GM21447 (cell line): ENCODE measurements around the gene CHCHD6.

Experiments
- ATAC-seq: cut with Tn5 transposase; IDR thresholded peaks from one replicate; pipeline ENCODE4 v1.9.1; 2021; ENCODE audit not compliant: unreplicated experiment

Gene CHCHD6

DNA sequence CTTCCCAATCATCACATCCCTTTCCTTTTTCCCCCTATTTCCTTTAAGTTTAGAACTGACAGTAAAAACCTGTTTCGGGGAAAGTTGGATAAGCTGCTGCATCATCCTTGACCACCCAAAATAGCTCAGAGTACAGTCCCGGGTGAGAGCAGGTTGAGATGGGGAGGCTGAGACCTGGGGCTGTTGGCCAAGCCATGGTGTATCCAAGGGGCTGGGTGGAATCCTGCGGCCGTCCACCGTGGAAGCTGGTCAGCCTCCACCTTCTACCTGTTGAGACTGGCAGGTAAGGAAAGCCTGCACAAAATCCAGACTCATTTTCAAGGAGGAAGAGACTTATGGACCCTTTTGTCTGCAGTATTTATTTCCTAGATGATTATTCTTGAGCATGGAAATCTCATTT is 150.6 kb downstream of the CHCHD6 start:
- ATAC-seq = no peak

GRCh38 chr3:126855374-126855773 is 151.3 kb downstream of the CHCHD6 start:
- no peak for ATAC-seq

GRCh38 chr3:126857928-126858327 is 153.9 kb downstream of the CHCHD6 start:
- no peak for ATAC-seq

GRCh38 chr3:126858401-126858800 is 154.4 kb downstream of the CHCHD6 start:
- no peak for ATAC-seq

- ATAC-seq = no peak
Observed at GRCh38 chr3:126858887-126859286, 154.8 kb downstream of the CHCHD6 start.

GRCh38 chr3:126859415-126860246 is 155.6 kb downstream of the CHCHD6 start:
- ATAC-seq = no peak

DNA sequence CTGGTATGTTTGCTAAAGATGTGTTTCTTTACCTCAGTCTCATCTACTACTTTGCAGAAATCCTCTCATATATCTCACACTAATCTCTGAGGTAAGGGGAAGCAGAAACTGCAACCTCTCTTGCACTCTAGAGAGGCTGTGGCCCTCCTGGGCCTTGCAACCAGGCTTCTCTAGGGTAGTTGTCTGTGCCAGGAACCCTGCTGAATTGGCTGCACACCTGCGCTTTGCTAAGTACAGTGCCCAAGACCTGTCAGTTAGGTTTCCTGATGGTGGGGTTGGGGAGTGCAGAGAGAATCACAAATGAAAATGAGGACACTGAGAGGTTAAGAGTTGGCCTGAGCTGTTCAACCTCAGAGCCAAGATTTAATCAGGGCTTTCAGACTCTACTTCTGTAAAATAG is 161.7 kb downstream of the CHCHD6 start:
- ATAC-seq = no peak

DNA sequence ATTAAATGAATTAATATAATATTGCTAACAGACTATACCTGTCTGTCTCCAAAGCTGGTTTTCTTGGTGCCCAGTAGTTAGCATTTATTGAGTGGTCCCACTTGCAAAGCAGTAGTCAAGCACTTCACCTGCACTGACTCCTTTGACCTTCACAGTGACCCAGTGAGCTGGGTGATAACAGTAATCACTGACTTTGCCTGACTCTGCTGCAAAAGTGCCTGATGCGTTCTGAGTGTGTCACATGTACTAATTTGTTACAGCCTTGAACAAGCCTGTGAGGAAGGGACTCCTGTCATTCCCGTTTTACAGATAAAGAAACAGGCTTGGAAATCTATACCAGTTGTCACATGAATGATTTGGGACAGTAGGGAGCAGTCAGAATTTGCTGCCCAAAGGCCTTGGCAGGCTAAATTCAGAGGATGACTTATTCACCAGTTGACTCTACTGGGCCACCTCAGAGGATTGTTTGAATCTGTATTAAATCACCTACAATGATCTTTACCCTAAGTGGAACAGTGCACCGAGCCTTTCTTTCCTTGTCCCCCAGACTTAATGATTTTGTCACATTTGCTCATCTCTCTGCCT is 162.2 kb downstream of the CHCHD6 start:
- no peak for ATAC-seq

DNA sequence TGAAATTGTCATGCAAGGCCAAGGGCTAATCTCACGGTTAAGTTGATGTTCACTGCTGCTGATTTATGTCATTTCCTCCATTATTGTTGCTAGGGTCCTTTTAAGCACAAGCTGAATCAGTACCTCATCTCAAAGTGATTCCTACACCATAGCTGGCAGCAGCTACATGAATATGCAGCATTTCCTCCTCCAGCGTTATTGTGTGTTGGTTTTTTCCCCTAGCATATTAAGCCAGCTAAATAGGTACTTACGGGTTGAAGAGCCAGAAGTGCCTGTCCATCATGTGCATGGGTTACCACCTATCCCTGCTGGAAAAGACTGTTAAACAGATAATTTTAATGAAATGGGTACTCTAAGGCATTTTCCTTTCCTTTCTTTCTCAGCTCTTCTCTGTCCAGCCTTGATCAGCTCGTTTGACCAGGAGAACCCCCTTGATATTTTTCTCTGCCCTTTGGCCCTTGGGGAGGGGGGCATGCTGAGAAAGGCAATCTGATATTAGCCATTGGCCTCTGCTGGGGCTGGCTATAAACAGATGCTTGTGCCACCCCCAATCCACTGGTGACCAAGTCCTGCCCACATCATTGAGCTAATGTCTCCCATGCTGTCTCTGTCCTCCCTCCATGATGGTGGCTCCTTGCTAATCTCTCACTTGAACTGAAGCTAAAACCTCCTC is 163.3 kb downstream of the CHCHD6 start:
- no peak for ATAC-seq

DNA sequence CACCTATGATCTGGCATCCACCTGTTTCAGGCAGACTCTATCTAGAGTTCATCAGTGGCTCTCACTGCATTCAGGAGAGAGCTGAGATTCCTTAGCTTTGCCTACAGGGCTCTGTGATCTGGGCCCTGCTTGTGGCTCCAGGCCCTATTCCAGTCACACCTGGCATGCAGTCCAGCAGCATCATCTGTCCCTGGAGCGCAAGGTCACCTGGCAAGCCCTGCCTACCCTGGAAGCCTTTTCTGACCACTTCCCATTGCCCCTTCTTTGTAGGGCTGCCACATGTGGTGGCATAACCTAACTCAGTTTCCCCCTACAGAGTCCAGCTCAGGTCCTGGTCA is 163.8 kb downstream of the CHCHD6 start:
- no peak for ATAC-seq

DNA sequence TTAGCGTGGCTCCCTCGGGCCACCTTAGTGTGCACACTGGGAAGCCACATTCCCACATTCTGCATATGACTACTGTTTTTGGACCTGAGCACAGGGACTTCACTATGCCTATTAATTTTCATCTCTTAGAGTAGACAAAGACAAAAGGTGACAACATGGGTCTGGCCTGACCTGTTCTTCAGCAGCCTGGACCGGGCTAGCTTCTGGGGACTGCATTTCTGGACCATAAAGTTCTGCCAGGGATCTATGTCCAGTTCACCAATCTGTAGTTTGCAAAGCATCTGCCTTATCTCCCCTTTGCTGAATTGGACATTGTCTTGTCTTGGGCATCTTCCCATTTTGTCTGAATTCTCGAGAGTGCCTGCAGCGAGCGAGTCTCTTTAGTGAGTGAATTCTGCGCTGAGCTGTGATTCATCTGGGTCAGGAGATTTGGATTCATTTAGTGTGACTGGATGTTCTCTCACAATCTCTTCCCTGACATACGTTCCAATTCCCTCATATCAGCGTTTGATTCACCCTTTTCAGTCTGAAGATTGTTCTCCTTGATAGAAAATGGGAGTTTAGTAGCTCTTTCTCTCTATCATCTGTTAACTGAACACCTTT is 166.7 kb downstream of the CHCHD6 start:
- ATAC-seq = no peak

- ATAC-seq = no peak
Observed at GRCh38 chr3:126872701-126873342, 168.8 kb downstream of the CHCHD6 start.

- no peak for ATAC-seq
Observed at GRCh38 chr3:126873416-126873815, 169.4 kb downstream of the CHCHD6 start.

DNA sequence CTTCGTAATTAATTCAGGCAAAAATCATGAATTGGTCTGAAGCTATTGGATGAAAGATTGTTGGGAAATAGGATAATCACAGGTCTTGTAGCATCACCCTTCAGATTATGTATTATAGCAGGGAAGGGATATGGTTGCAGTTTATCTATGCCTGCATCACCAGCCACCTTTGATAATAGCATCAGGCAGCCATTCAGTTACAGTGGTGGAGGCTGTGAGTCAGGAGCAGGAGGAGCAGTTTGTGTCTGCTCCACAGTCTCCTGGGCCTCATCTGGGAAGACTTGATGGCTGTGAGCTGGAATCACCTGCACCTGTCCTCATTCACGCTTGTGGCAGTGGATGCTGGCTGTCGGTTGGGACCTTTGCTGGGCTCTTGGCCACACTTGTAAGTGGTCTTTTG is 174.6 kb downstream of the CHCHD6 start:
- ATAC-seq = no peak

GRCh38 chr3:126880901-126881300 is 176.9 kb downstream of the CHCHD6 start:
- no peak for ATAC-seq

DNA sequence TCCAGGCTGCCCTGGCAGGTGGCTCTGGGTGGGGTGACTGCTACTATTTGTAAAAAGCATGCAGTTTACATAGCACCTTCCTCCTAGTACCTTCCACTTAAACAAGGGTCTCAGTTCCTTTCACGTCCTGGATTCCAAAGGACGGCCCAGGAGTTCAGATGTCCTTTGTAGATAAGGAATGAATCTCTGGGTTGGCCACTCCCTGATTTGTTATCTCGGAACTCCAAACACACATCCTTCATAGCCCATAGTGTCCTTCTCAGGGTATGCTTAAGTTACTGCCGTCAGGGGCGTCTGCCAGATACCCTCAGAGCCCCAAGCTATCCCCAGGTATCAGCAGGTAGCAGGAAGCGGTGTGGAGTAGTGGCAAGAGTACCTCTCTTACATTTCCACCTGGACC is 177.8 kb downstream of the CHCHD6 start:
- no peak for ATAC-seq

DNA sequence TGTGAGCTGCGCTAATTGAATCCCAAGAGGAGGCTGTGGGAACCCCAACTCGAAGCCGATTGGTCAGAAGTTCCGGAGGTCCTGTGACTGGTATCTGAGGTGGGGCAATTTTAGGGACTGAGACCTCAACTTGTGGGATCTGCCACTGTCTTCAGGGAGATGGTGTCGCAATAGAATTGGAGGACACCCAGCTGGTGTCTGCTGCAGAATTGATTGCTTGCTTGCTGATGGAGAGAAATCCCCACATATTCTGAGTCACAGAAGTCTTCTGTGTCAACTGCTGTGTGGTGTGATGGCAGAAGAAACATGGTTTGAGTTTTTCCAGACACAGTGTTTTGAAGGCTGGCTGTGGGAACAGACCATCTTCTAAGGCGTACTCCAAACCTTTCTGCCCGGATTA is 179.2 kb downstream of the CHCHD6 start:
- ATAC-seq = no peak

DNA sequence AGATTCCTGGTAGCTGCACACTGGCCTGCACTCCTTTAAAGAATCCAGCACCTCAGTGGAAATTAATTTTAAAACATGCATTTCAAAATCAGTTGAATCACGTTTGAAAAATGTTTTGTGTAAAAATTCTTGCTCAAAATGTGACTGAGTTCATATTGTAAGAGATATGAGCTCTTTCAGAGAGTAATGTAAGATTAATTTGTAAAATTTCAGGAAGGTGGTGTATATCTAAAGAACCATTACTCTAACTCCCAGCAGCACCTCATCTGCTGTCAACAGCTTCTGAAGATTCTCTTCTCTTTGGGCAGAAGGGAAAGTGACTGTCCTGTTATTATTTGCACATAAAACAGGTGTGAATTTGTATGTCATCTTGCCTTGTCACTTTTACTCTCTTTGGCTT is 181.4 kb downstream of the CHCHD6 start:
- ATAC-seq = no peak

DNA sequence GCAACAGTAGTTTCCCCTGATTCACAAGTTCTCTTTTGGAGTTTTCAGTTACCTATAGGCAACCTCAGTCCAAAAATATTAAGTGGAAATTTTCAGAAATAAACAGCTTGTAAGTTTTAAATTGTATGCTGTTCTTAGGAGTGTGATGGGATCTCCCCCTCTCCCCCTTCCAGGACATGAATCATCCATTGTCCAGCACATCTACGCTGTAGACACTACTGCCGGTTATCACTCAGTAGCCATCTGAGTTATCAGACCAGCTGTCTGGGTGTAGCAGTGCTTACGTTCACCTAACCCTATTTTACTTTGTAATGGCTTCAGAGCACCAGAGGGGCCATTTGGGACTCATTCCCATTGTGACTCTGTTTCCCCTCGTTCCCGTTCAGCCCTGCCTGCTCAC is 182.2 kb downstream of the CHCHD6 start:
- ATAC-seq = no peak

DNA sequence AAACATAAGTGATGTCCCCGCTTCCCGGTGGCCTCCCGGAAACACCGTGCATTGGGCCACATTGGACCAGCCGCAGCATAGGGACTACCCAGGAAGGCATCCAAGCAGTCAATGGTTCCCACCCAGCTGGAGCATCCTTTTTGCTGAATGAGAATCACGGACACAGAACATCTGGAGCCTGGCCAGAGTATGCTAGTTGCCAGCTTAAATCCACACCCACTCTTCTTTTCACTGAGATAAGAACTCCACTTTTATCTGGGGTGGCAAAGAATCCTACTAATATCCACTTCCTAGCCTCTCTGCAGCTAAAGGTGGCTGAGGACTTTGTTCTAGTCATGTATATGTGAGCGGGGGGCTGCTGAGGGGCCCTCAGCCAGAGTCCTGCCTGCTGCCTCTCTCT is 183.6 kb downstream of the CHCHD6 start:
- no peak for ATAC-seq

DNA sequence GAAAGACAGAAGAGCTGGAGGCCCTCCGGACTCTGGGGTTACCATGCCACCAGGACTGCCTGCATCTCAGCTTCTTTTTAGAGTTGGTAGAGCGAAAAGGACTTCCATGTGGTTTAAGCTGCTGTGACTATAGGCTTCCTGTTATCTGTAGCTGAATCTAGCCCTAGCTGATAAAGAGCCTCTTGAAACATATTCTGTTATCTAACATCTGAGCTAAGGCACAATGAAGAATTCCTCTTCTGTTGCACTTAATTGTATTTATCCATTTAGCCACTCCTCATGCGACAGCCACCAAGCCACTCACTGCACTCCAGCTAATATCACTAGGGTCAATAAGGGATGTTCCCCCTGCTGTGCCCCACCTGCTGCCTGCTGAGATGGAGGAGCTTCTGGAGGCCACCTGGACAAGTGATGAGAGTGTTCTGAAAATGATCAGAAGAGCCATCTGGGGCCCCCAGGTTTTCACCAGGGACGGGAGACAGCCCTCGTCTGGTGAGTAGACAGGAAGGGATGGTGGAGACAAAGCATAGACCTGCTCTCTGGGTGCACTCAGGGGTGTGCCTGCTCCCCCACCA is 184.2 kb downstream of the CHCHD6 start:
- no peak for ATAC-seq
